A549 (cell line): Measurements from ENCODE around the gene DERA. TPM values are rescaled to one million over a fixed set of nuclear protein-coding genes. Genes with fewer than 3 reads are reported as not detected.
"Not testable (repeated sequence)": the region's sequence is repeated elsewhere in the genome, so short reads cannot be mapped to it uniquely, and the experiment has no call there.

Experiments
- ATAC-seq, 2 experiments: fragments of 200-7000 bp in 1 of 2; fragments of >200 bp in 1 of 2; cut with Nextera tagmentation in 1 of 2; cut with Tn5 transposase in 1 of 2; 3 replicates each; pipeline versions ENCODE4 v1.8.0 to v1.9.1; 2018 to 2020; ENCODE audit warnings: mild to moderate bottlenecking in 1 of 2, moderate library complexity in 1 of 2
- CTCF ChIA-PET: fragments of 300-600 bp; sonication (Branson Sonifier 250); formaldehyde crosslinking; extraction: SDS; loops from one replicate; lab custom pipeline; 2021; ENCODE audit warnings: antibody characterized with exemption, inconsistent platforms; lab: Yijun Ruan, JAX
- POLR2A ChIA-PET: fragments of 350-600 bp; formaldehyde crosslinking; extraction: SDS; loops from one replicate; lab custom pipeline; 2021; ENCODE audit warnings: antibody characterized with exemption, inconsistent platforms; lab: Yijun Ruan, JAX
- DNase-seq, 2 experiments: peaks; one replicate each; pipeline versions ENCODE4 v3.0.0 to v3.0.0-alpha.2; 2011 to 2016; ENCODE audit warnings: low read depth in 1 of 2, low spot score in 1 of 2
- FAIRE-seq: peaks from 2 replicates; lab custom pipeline; 2011; peaks lifted over from hg19 to GRCh38; lab: Jason Lieb, UNC
- H3K27ac ChIP-seq, 2 experiments: fragments of >200 bp; sonication (Bioruptor Twin); formaldehyde crosslinking; 3 replicates each; pipeline ENCODE4 v1.5.1; 2016 to 2017
- H3K4me1 ChIP-seq: fragments of >200 bp; sonication (Bioruptor Twin); formaldehyde crosslinking; 3 replicates; pipeline ENCODE4 v1.6.1; 2016
- H3K4me2 ChIP-seq: fragments of >200 bp; sonication (Bioruptor Twin); formaldehyde crosslinking; 3 replicates; pipeline ENCODE4 v1.6.1; 2016
- H3K4me3 ChIP-seq: fragments of >200 bp; sonication (Bioruptor Twin); formaldehyde crosslinking; 3 replicates; pipeline ENCODE4 v1.5.1; 2016
- H3K9me3 ChIP-seq: fragments of >200 bp; sonication (Bioruptor Twin); formaldehyde crosslinking; 3 replicates; pipeline ENCODE4 v1.6.1; 2016
- CEBPB ChIP-seq, 2 experiments: fragments of >200 bp in 1 of 2; sonication (Bioruptor Twin) in 1 of 2; formaldehyde crosslinking in 1 of 2; IDR thresholded peaks; 2 replicates each; pipeline ENCODE4 v1.6.1; 2012 to 2016
- CHD2 ChIP-seq: fragments of 150-350 bp; IDR thresholded peaks from 2 replicates; pipeline ENCODE4 v1.6.1; 2014; ENCODE audit warnings: low read length; ENCODE audit not compliant: partially characterized antibody
- ELK1 ChIP-seq: fragments of 150-350 bp; IDR thresholded peaks from 2 replicates; pipeline ENCODE4 v1.6.1; 2014; ENCODE audit warnings: low read depth, mild to moderate bottlenecking, low read length
- FOSB ChIP-seq: fragments of 250-450 bp; sonication (Bioruptor Pico); IDR thresholded peaks from 2 replicates; pipeline ENCODE4 v1.5.0; 2020; ENCODE audit warnings: mild to moderate bottlenecking, moderate library complexity
- FOXS1 ChIP-seq: fragments of 250-450 bp; sonication (Bioruptor Pico); IDR thresholded peaks from 2 replicates; pipeline ENCODE4 v1.5.0; 2020; ENCODE audit warnings: mild to moderate bottlenecking, moderate library complexity
- JUNB ChIP-seq: fragments of >200 bp; sonication (Bioruptor Twin); formaldehyde crosslinking; IDR thresholded peaks from 2 replicates; pipeline ENCODE4 v1.6.1; 2016
- MAX ChIP-seq: IDR thresholded peaks from 2 replicates; pipeline ENCODE4 v1.6.1; 2012
- MAZ ChIP-seq: fragments of 150-350 bp; IDR thresholded peaks from 2 replicates; pipeline ENCODE4 v1.6.1; 2014; ENCODE audit warnings: antibody characterized with exemption, low read depth, low read length, borderline replicate concordance
- PBX3 ChIP-seq: IDR thresholded peaks from 2 replicates; pipeline ENCODE4 v1.6.1; 2012
- PHF8 ChIP-seq: fragments of 200-600 bp; sonication (generic); IDR thresholded peaks from 2 replicates; pipeline ENCODE4 v1.6.1; 2016; ENCODE audit warnings: low read depth, mild to moderate bottlenecking, antibody characterized with exemption, moderate library complexity, borderline replicate concordance
- RARB ChIP-seq: fragments of 250-450 bp; sonication (Bioruptor Pico); IDR thresholded peaks from 2 replicates; pipeline ENCODE4 v1.8.0; 2021; ENCODE audit warnings: mild to moderate bottlenecking, moderate library complexity
- RCOR1 ChIP-seq: fragments of 150-350 bp; IDR thresholded peaks from 2 replicates; pipeline ENCODE4 v1.6.1; 2014; ENCODE audit warnings: antibody characterized with exemption, low read length, low read depth
- REST ChIP-seq: fragments of 200-600 bp; sonication (generic); IDR thresholded peaks from 2 replicates; pipeline ENCODE4 v1.6.1; 2016; ENCODE audit warnings: antibody characterized with exemption, mild to moderate bottlenecking, moderate library complexity
- RFX5 ChIP-seq: fragments of 450-650 bp; IDR thresholded peaks from 2 replicates; pipeline ENCODE4 v1.7.1; 2014; ENCODE audit warnings: antibody characterized with exemption, mild to moderate bottlenecking, moderate library complexity
- TFCP2L1 ChIP-seq: fragments of 250-450 bp; sonication (Bioruptor Pico); IDR thresholded peaks from 2 replicates; pipeline ENCODE4 v1.5.0; 2021; ENCODE audit warnings: mild to moderate bottlenecking
- TP53 ChIP-seq: fragments of 250-450 bp; sonication (Bioruptor Pico); IDR thresholded peaks from 2 replicates; pipeline ENCODE4 v1.5.0; 2021; ENCODE audit warnings: mild to moderate bottlenecking, moderate library complexity
- USF2 ChIP-seq: fragments of 450-650 bp; IDR thresholded peaks from 2 replicates; pipeline ENCODE4 v1.6.1; 2014; ENCODE audit warnings: antibody characterized with exemption
- ZC3H11A ChIP-seq: fragments of 450-650 bp; IDR thresholded peaks from 2 replicates; pipeline ENCODE4 v1.6.1; 2014; ENCODE audit warnings: antibody characterized with exemption, mild to moderate bottlenecking
- ZNF302 ChIP-seq: fragments of 250-450 bp; sonication (Bioruptor Pico); IDR thresholded peaks from 2 replicates; pipeline ENCODE4 v1.9.0; 2021; ENCODE audit warnings: inconsistent platforms, mild to moderate bottlenecking, moderate library complexity
- WGBS: methylation state at CpG from one replicate; pipeline ENCODE4 v1.1.6; 2017; ENCODE audit errors: missing lambda C conversion rate; 5-methylcytosine and 5-hydroxymethylcytosine counted together
- polyA plus RNA-seq, 4 experiments: library from polyadenylated mRNA; depleted of rRNA in 3 of 4; stranded (reverse); fragments of >200 nt; fragmentation: RNase III in 1 of 4; extraction: RNeasy Plus Mini Kit Qiagen cat#74134 plus additional on column Dnase treatment in 1 of 4; gene quantifications; 2 replicates in 3 of 4; 3 replicates in 1 of 4; pipeline ENCODE4 v1.2.3, GENCODE V29; 2011 to 2017

The DERA gene
- polyA plus RNA-seq, 2 of the 4 experiments (the other 2 are of a cell fraction) = 45.2 to 65.0 TPM

GRCh38 chr12:16012117-16012516, 101.0 kb downstream of the DERA start:
- CTCF ChIA-PET = no interaction called here
- no peak overlapping the region for H3K27ac ChIP-seq
- no peak for DNase-seq
- no peak for TF ChIP-seq CHD2
- TF ChIP-seq USF2 = no peak
- TF ChIP-seq TFCP2L1 (CRISPR knock-in tag) = no peak
- TF ChIP-seq ZNF302 (CRISPR knock-in tag) = no peak
- no peak for TF ChIP-seq CEBPB (IDR thresholded peaks at IDR 0.05)
- no peak for TF ChIP-seq FOXS1 (CRISPR knock-in tag)
- no peak overlapping the region for H3K4me3 ChIP-seq
- ATAC-seq = no peak
- peaks cover 15% of the 10 kb centered on the region; the same call in 2 of the 3 replicates for H3K9me3 ChIP-seq
- POLR2A ChIA-PET = no interaction called here
- no peak overlapping the region for H3K4me2 ChIP-seq
- FAIRE-seq = no peak
- no peaks in the 10 kb centered on the region for H3K4me1 ChIP-seq

- H3K9me3 ChIP-seq = peaks cover 15% of the 10 kb centered on the region; the same call in 2 of the 3 replicates
- ATAC-seq, H3K27ac ChIP-seq, H3K4me2 ChIP-seq, FAIRE-seq, H3K4me1 ChIP-seq, H3K4me3 ChIP-seq, POLR2A ChIA-PET, CTCF ChIA-PET, DNase-seq: not testable (repeated sequence)
- 88% methylated on average over 1 of the region's 1 CpG for WGBS
These were observed 102.6 kb downstream of the DERA start for GRCh38 chr12:16013722-16014121.

- DNase-seq = peak in 1 of 2 experiments; percentile 6
- FAIRE-seq, POLR2A ChIA-PET, H3K4me2 ChIP-seq, H3K27ac ChIP-seq, CTCF ChIA-PET, H3K4me1 ChIP-seq, ATAC-seq, H3K4me3 ChIP-seq: not testable (repeated sequence)
- WGBS = 86% methylated on average over 6 of the region's 6 CpGs
- peaks cover 15% of the 10 kb centered on the region; the same call in 2 of the 3 replicates for H3K9me3 ChIP-seq
These were observed 103.3 kb downstream of the DERA start for GRCh38 chr12:16014394-16014793.

GRCh38 chr12:16016748-16017147, 105.6 kb downstream of the DERA start:
- ChIA-PET POLR2A (no interaction called here), CTCF (no interaction called here)
- WGBS = 92% methylated on average over 3 of the region's 3 CpGs
- peaks cover 15% of the 10 kb centered on the region; the same call in 2 of the 3 replicates for H3K9me3 ChIP-seq
- H3K4me3 ChIP-seq = no peak overlapping the region
- ATAC-seq (no peak), DNase-seq (no peak), FAIRE-seq (no peak)
- no peak overlapping the region for H3K4me2 ChIP-seq
- TF ChIP-seq TP53 (CRISPR knock-in tag) (no peak), PHF8 (no peak), PBX3 (no peak), RARB (CRISPR knock-in tag) (no peak), JUNB (no peak), USF2 (no peak)
- no peaks in the 10 kb centered on the region for H3K4me1 ChIP-seq
- no peak overlapping the region for H3K27ac ChIP-seq

- ChIA-PET CTCF (interaction anchor here (1.2 kb wide), 1 partner anchor 28 kb away, joined by 3 read pairs; no protein-coding TSS in a partner anchor), POLR2A (no interaction called here)
- H3K4me3 ChIP-seq = no peak overlapping the region
- no peaks in the 10 kb centered on the region for H3K4me1 ChIP-seq
- no peak for ATAC-seq
- no peak overlapping the region for H3K27ac ChIP-seq
- WGBS = 84% methylated on average over 2 of the region's 2 CpGs
- FAIRE-seq = no peak
- no peak for DNase-seq
- H3K4me2 ChIP-seq = no peak overlapping the region
- peaks cover 15% of the 10 kb centered on the region; the same call in 2 of the 3 replicates for H3K9me3 ChIP-seq
- no peak for TF ChIP-seq MAZ
- TF ChIP-seq TFCP2L1 (CRISPR knock-in tag) = no peak
- TF ChIP-seq ELK1 = no peak
- no peak for TF ChIP-seq MAX
- no peak for TF ChIP-seq RCOR1
- TF ChIP-seq RFX5 = no peak
- no peak for TF ChIP-seq REST
- no peak for TF ChIP-seq ZC3H11A
- TF ChIP-seq FOXS1 (CRISPR knock-in tag) = no peak
- no peak for TF ChIP-seq FOSB (CRISPR knock-in tag)
These were observed 107.2 kb downstream of the DERA start for GRCh38 chr12:16018306-16018705.
